Activated CD4-positive, alpha-beta T cell treated with anti-CD3 and anti-CD28 coated beads, Interleukin-2, amount 50 U/mL, for 4 hours (primary cell): Measurements from ENCODE around the gene ADK.
"Not testable (repeated sequence)": the region's sequence is repeated elsewhere in the genome, so short reads cannot be mapped to it uniquely, and the experiment has no call there.

Experiments used
- DNase-seq, 2 experiments: peaks; one replicate each; pipeline ENCODE4 v3.0.0-alpha.2; 2020

ADK gene

DNA sequence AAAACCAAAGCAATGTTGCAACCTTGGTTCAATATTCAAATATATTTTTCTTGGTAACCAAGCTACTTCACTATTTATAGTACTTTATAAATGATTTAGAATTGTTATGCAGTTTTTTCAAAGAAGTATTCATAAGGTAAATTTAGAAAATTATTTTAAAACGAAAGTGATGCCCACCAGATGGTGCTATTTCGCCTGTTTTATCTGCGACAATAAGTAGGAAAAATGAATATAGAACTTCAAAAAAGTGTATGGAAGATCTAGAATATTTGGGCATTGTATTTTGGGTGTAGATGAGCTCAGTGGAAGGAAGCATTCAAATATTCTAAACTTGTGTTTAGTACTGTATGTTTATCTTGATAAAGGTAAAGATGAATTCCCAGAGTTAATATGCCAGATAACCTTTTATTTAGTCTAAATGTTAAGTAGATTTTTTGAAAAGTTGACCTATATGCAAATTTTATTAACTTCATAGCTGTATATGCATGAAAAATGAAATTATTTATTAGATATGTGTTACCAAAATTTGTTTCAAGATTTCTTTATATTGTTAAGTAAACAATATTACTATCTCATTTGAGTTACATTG, 93.2 kb downstream of the ADK start:
- peak in 1 of 2 experiments; percentile 18 for DNase-seq

DNA sequence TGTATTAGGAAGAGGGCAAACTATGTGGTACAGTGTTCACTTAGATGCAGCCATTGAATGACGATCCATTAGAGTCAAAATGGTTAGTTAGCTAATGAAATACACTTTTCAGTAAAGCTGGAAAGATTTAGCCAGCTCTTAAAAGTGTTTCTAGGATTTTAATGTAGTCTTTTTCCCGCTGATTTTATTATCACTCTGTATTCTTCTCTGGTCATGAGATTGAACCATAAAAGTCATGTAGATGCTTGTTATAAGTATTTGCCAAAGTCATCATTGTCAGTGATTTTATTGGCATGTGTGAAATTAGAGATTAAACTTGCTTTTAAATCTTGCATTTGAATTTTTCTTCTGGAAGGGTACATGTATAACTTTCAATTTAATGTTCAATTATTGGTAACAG, 93.8 kb downstream of the ADK start:
- DNase-seq = no peak

DNA sequence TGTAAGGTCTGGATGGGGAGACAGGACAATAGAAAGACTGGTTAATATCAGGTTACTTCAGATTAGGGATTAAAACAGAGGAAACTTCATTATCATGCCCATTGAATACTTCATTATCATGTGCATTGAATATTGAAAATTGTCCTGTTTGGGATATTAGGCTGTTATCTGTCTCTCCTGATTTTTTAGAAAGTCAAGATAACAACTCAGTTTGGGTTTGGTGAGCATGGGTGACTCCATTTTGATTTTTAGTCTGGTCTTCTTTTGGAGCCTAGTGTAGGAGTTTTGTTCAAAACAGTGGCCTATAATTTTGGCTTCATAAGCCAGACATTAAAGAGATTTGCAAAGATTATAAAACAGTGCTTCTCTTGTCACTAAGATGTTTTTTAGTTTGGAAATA, 95.5 kb downstream of the ADK start:
- DNase-seq = no peak

DNA sequence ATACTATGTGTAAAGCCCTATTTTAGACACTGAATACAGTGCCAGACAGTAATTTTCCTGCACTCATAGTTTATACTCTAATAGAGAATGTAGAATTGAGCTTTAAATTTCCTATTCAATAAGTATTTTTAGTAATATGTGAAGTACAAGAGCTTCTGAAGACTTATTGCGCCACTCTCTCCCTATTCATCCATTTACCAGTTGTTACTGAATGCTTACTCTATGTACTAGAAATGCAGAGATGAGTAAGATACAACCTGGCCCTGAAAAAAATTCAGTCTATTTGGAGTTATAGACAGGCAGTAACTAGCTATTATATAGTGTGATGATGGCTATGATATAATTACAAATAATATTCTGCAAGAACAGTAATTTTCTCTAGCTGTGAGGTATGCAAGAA, 98.8 kb downstream of the ADK start:
- no peak for DNase-seq

DNA sequence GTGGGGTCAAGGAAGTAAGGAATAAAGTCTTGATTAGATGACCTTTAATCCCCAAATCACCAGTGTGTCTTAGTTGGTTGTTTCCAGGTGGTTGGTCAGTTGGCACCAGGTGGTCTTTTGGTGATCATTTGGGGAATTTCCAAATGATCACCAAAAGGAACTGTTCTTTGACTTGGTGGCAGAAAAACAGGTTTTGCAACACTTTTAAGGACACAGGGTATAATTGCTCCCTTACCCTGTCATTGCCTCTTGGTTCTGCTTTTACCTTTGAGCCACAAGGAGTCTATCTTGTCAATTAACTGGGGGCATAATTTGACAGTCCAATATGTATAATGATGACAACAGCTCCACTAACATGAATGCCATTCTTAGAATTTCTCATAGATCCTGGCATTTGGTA, 104.2 kb downstream of the ADK start:
- DNase-seq = no peak

DNA sequence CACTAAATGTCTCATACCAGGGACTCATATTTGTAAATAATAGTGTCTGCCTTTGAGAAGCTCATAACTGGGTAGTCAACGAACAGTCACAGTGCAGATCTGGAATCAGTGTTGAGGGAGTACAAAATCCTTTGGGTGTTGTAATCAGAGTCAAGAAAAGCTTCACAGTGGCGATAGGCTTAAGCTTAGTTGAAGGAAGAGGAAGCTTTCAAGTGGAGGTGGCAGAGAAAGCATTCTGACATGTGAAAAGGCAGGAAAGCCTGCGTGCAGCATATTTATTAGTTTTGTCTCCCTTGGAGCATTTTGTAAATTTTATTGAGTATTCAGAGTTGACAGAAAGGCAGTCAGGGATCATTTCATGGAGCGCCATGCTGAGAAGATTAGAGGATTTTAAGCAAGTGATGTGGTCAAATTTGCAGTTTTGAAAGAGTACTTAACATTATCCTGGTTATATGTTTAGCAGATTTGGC, 104.9 kb downstream of the ADK start:
- no peak for DNase-seq

DNA sequence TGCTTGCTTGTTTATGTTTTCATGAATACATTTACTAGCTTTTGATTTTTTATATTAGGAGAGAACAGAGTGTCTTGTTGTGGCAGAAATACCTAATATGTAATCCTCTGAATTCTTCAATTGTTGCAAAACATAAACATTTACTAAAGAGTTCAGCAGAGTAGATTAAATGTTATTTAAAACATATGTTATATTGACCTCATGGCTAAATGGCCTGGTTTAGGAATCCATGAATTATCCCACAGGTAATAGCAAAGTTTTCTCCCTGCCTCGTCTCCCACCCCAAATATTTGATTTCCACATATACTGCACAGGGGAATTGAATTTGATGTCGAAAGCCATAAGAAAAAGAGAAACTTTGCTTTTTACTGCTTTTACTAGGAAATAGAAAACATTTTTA, 111.8 kb downstream of the ADK start:
- DNase-seq = no peak

DNA sequence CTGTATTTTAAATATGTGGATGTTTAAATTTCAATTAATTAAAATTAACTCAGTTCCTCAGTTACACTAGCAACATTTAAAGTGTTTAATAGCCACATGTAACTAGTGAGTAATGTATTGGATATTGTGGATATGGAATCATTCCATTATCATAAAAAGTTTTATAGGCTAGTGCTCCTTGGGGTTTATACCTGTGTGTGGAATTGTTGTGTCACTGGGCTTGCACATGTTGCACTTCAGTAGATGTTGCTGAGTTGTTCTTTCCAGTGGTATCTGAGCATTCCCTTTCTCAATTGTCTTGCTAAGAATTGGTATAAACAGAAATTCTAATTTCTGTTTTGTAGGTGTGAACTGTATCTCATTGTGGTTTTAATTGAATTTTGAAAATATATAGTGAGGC, 113.0 kb downstream of the ADK start:
- no peak for DNase-seq

DNA sequence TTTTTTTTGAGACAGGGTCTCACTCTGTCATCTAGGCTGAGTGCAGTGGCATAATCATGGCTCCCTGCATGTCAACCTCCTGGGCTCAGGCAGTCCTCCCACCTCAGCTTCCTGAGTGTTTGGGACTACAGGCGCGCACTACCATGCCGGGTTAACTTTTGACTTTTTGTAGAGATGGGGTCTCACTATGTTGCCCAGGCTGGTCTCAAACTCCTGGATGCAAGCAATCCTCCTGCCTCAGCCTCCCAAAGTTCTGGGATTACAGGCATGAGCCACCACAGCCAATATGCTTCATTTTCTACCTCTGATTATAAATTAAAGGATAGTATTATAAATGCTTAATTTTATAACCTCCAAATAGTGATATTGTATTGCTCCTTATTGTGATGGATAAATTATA, 121.3 kb downstream of the ADK start:
- DNase-seq = no peak

DNA sequence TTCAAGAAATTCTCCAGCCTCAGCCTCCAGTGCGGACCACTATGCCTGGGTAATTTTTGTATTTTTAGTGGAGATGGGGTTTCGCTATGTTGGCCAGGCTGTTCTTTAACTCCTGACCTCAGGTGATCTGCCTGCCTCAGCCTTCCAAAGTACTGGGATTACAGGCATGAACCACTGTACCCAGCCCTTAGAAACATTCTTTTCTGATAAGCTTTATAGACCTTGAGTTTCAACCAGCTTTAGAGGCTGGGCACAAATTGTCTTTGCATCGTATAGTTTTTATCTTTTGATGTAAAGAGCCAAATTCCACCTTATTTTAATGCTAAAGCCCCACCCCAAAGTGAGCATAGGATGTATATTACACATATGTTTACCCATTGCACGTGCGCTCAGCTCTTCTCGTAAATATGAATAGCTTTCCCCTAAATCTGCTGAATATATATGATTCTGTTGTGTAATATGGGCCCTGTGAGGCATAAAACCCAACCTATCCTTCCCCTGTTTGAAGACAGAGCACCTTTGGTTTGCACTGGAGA, 124.8 kb downstream of the ADK start:
- no peak for DNase-seq

DNA sequence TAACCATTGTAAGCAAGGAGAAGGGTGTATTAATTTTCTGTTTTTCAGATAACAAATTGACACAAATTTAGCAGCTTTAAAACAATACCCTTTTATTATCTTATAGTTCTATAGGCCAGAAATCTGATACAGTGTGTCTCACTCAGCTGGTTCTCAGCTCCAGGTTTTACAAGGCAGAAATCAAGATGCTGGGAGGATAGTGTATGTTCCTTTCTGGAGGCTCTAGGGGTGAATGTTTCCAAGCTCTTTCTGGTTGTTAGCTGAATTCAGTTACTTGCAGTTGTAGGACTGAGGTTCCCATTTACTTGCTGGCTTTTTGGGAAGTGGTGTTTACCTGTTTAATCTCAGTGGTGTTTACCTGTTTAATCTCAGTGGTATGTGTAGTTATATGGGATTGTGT, 125.4 kb downstream of the ADK start:
- DNase-seq = no peak

DNA sequence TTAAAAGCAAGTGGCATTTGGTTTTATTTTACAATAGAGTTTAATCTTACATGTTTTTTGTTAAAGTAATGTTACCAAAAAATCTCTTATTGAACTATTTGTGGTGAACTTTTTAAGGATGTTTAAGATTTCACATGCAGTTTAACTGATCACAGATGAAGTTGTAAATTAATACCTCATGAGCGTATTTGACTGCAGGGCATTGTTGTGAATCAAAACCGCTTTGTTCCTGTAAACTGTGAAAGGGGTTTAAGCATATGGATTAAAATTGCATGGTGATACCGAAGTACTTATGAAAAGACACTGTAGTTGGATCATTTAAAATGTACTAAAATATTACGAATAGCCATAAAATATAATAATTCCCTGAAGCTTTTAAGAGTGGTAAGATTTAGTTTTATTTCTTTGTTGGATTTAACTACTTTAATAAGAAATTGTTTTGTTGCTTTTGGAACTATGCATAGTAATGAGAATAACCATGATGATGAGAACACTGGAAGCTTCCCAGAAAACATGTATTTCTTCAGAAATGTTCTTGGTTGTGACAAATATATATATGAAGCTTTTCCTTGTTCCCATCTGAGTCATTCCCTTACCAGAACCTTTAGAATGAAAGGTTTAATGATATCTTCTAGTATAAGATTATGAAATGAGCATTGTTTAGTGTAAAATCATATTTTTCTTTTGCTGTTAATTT, 131.3 kb downstream of the ADK start:
- no peak for DNase-seq

DNA sequence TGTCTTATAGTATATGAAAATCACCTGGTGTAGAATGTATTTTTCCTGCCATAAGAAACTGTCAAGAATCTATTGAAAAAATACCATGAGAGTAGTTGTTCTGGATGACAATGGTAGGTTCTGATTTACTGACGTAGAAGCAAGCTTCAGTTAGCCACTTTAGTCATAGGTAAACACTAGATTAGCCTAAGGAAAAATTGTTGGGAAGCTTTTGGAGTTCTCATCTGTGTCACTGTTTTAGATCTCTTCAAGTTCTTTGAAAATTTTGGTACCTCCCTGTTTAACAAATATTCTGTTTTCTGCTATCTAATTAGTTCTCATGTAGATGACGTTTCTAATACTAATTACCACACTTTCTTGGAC, 131.8 kb downstream of the ADK start:
- no peak for DNase-seq

DNA sequence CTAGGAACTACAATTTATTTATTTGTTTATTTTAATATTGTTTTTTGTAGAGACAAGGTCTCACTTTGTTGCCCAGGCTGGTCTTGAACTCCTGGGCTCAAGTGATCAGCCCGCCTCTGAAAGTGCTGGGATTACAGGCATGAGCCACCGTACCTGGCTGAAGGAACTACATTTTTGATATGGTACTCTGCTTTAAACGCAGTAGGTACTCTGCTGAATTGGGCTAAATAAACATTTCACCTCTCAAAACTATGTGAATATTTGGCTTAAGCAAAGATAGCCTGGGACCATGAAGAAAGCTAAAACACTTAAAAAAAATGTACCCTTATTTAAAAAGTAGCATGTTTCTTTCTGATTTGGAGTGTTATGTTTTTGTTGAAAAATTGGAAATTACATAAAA, 138.2 kb downstream of the ADK start:
- no peak for DNase-seq

DNA sequence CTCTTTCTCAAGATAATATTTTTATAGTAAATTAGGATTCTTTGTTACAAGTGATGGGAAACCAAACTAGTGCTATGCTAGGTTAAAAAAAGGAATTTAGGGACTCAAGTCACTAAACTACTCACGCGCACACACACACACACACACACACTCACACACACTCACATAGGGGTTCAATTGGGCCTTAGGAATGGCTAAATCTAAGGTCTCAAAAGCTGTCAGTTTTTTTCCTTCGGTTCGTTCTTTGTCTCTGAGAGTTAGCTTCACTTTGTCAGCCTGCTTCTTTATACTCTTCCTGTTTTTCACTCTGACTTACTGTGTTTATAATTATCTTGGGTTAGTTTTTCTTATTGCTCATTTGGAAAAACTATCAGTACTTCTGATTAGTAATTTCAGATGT, 138.9 kb downstream of the ADK start:
- no peak for DNase-seq

DNA sequence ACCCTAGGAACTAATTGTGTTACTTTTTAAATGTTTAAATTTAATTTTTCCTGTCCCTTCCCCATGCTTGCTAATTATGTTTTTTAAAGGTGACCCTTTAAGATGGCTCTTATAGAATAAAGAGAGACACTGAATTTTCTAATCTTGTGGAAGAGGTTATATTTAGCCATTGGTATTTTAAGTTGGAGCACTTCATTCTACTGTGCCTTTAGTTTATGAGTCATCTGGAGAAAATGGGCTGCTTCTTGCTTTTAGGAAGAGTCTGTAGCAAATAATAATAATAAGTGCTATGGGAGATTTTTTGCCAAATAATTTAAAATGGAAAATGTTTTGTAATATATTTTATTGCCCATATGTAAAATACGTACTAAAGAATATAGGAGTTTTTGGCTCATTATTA, 139.7 kb downstream of the ADK start:
- DNase-seq = no peak

DNA sequence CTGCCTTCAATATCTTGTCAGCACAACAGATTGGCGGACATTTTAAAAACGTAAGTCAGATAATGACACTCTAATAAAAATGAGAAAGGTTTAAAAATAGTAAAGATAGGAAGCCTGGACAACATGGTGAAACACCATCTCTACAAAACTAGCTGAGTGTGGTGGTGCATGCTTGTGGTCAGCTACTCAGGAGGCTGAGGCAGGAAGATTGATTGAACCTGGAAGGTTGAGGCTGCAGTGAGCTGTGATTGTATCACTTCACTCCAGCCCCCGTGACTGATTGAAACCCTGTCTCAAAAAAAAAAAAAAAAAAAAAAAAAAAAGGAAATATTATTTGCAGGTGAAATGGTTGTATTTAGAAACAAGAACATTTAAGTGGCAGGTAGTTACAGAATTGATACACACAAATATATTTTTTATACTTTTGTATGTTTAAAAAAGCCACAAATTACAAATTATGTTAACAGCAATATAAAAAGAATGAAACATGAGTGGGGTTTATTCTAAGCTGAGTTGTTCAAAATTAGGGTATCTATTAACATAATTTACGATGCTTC, 141.9 kb downstream of the ADK start:
- DNase-seq = no peak

DNA sequence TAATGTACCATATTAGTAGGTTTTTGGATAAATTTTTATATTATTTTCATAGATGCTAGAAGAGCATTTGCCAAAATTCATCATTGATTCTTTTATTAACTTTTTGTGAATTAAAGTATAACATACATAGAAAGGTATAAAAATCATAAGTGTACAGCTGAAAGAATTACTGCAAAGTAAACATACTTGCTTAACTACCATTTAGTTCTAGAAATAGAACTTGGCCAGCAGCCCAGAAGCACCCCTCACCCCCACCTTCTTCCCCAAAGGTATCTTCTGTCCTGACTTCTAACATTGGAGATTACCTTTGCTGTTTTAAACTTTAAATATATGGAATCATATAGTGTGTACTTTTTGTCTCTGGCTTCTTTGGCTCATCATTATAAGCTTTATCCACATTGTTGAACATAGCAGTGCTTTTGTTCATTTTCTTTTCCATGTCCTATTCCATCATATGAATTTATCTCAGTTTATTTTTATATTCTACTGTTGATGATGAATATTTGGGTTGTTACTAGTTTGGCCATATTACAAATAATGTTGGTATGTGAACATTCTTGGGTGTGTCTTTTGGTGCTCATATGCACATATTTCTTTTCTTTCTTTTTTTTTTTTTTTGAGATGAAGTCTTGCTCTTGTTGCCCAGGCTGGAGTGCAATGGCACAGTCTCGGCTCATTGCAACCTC, 142.8 kb downstream of the ADK start:
- no peak for DNase-seq

DNA sequence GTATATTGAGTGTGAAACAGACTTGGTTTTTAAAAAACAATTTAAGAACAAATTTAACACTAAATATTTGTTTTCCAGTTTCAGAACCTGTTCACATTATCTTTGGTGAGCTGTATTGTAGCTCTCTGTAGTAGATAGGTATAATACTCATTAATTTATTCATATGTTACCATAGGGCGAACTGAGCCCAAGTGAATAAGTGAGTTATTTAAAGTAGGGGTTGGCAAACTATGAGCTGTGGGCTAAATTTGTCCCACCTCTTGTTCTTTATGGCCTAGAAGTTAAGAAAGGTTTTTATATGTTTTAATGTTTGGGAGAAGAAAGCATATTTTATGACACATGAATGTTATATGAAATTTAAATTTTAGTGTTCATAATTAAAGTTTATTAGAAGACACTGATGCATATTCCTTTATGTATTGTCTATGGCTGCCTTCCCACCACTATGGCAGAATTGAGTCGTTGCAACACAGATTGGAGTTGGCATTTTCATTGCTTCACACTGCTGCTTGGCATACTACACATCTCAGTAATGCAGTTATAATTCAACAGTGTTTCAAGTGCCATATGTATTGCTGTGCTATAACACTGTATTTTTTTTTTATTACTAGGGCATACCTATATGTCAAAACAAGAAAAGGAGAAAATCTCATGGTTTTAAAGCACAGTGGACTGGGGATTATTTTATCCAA, 146.5 kb downstream of the ADK start:
- DNase-seq = no peak

DNA sequence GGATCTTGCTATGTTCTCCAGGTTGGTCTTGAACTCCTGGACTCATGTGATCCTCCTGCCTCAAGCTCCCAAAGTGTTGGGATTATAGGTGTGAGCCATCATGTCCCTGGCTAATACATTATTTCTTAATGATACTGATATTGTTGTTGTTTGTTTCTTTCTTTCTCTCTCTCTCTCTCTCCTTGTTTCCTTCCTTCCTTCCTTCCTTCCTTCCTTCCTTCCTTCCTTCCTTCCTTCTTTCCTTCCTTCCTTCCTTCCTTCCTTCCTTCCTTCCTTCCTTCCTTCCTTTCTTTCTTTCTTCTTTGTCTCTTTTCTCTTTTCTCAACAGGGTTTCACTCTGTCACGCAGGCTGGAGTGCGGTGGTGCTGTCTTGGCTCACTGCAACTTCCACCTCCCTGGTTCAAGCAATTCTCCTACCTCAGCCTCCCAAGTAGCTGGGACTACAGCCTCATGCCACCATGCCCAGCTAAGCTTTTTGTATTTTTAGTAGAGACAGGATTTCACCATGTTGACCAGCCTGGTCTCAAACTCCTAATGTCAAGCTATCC, 149.1 kb downstream of the ADK start:
- not testable (repeated sequence) for DNase-seq

DNA sequence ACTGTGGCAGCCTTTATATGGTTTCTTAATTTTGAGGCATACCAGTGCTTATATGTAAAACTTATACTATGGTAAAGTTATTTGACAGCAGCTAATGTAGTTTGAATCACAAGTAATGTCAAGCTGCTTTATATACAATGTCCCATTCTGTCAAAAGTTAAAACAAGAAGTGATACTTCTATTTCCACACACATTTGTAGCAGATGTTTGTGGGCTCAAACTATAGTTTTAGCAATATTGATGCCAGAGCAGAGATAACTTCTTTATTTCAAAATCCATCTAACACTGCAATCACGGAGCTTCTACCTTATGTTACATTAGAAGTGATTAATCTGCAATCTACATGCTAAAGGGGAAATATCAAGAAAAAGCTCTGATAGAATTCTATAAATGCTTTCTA, 149.6 kb downstream of the ADK start:
- no peak for DNase-seq

DNA sequence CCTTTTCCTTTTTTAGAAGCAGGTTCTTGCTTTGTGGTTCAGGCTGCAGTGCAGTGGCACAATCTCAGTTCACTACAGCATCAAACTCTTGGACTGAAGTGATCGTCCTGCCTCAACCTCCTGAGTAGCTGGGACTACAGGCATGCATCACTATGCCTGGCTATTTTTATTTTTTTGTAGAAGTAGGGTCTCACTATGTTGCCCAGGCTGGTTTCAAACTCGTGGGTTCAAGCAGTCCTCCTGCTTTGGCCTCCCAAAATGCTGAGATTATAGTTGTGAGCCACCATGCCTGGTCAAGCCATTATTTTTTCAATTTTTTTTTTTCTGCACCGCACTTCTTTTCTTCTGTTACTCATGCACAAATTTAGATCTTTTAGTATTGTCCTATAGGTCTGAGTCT, 154.7 kb downstream of the ADK start:
- no peak for DNase-seq
